Gastroesophageal sphincter (tissue), 4 donors: Measurements from ENCODE around the gene GNG8. TPM values are rescaled to one million over a fixed set of nuclear protein-coding genes. Genes with fewer than 3 reads are reported as not detected.

Experiments used
- ATAC-seq: fragments of 150-250 bp; one replicate; pipeline ENCODE4 v1.9.1; 2016; ENCODE audit warnings: mild to moderate bottlenecking, moderate library complexity
- H3K27ac ChIP-seq, 4 donors: fragments of 200-600 bp; sonication (generic) in 3 of 4; 1 replicate in 3 of 4; 2 replicates in 1 of 4; pipeline ENCODE4 v1.5.1; 2016 to 2019
- H3K27me3 ChIP-seq: fragments of 200-600 bp; sonication (generic); one replicate; pipeline ENCODE4 v1.5.1; 2019
- H3K36me3 ChIP-seq, 2 donors: fragments of 200-600 bp; sonication (generic); one replicate each; pipeline ENCODE4 v1.5.1; 2019; ENCODE audit warnings: control low read depth in 1 of 2
- H3K4me1 ChIP-seq, 3 donors: fragments of 200-600 bp; sonication (generic); 1 replicate in 2 of 3; 2 replicates in 1 of 3; pipeline ENCODE4 v1.5.1; 2016 to 2019; ENCODE audit warnings: control low read depth in 2 of 3
- H3K4me3 ChIP-seq, 2 donors: fragments of 200-600 bp; sonication (generic); one replicate each; pipeline ENCODE4 v1.5.1; 2019; ENCODE audit warnings: mild to moderate bottlenecking in 1 of 2, moderate library complexity in 1 of 2
- H3K9me3 ChIP-seq, 3 donors: fragments of 200-600 bp; sonication (generic); one replicate each; pipeline ENCODE4 v1.5.1; 2017 to 2019; ENCODE audit warnings: control low read depth in 2 of 3
- EP300 ChIP-seq: sonication (generic); formaldehyde crosslinking; IDR thresholded peaks from one replicate; pipeline ENCODE4 v1.6.1; 2017; ENCODE audit warnings: antibody characterized with exemption, mild to moderate bottlenecking
- POLR2A ChIP-seq, 2 donors: fragments of 450-650 bp; IDR thresholded peaks; one replicate each; pipeline ENCODE4 v1.6.1; 2017; ENCODE audit warnings: antibody characterized with exemption in 2 of 2, mild to moderate bottlenecking in 2 of 2, moderate library complexity in 1 of 2
- POLR2AphosphoS5 ChIP-seq: sonication (generic); formaldehyde crosslinking; IDR thresholded peaks from one replicate; pipeline ENCODE4 v1.6.1; 2017; ENCODE audit warnings: antibody characterized with exemption
- WGBS, 2 donors: methylation state at CpG; one replicate each; pipeline ENCODE4 v1.1.5; 2018; ENCODE audit warnings: low coverage in 1 of 2; 5-methylcytosine and 5-hydroxymethylcytosine counted together
- total RNA-seq, 4 donors: library from RNA; depleted of rRNA; stranded (reverse); fragments of >200 nt; gene quantifications; one replicate each; pipeline ENCODE4 v1.1.0, GENCODE V29; 2016
- TF ChIP-seq, protein P1 (sequence below), 4 experiments: fragments of 200-600 bp in 2 of 4; fragments of 450-650 bp in 2 of 4; sonication (generic) in 1 of 4; IDR thresholded peaks; one replicate each; pipeline ENCODE4 v1.5.1; 2017 to 2019; ENCODE audit warnings: antibody characterized with exemption in 4 of 4, mild to moderate bottlenecking in 2 of 4, moderate library complexity in 2 of 4

The GNG8 gene
- total RNA-seq, 4 donors from 2014 or later, result not detected

- Histone ChIP-seq H3K36me3 (peaks cover 0 to 30% of the 10 kb centered on the region in 2 donors), H3K4me3 (peak overlapping the region in 1 of 2 donors; percentile 98), H3K27me3 (no peaks in the 10 kb centered on the region), H3K4me1 (peaks cover 0 to 72% (median 29%) of the 10 kb centered on the region in 3 donors), H3K9me3 (peaks cover 0 to 11% (median 0%) of the 10 kb centered on the region in 3 donors), H3K27ac (peak overlapping the region in 3 of 4 donors; percentile 92 to 98 (median 98))
- no peak for ATAC-seq
- TF ChIP-seq, protein P1, sequence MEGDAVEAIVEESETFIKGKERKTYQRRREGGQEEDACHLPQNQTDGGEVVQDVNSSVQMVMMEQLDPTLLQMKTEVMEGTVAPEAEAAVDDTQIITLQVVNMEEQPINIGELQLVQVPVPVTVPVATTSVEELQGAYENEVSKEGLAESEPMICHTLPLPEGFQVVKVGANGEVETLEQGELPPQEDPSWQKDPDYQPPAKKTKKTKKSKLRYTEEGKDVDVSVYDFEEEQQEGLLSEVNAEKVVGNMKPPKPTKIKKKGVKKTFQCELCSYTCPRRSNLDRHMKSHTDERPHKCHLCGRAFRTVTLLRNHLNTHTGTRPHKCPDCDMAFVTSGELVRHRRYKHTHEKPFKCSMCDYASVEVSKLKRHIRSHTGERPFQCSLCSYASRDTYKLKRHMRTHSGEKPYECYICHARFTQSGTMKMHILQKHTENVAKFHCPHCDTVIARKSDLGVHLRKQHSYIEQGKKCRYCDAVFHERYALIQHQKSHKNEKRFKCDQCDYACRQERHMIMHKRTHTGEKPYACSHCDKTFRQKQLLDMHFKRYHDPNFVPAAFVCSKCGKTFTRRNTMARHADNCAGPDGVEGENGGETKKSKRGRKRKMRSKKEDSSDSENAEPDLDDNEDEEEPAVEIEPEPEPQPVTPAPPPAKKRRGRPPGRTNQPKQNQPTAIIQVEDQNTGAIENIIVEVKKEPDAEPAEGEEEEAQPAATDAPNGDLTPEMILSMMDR (IDR thresholded peaks at IDR 0.05), result no peak
- TF ChIP-seq POLR2A (IDR thresholded peaks at IDR 0.05) (no peak), EP300 (no peak), POLR2AphosphoS5 (no peak)
- WGBS, 2 donors, result no CpG with 5 or more reads among the region's 2 CpGs
Measured at GRCh38 chr19:46603195-46603637, 32.8 kb downstream of the GNG8 start.

DNA sequence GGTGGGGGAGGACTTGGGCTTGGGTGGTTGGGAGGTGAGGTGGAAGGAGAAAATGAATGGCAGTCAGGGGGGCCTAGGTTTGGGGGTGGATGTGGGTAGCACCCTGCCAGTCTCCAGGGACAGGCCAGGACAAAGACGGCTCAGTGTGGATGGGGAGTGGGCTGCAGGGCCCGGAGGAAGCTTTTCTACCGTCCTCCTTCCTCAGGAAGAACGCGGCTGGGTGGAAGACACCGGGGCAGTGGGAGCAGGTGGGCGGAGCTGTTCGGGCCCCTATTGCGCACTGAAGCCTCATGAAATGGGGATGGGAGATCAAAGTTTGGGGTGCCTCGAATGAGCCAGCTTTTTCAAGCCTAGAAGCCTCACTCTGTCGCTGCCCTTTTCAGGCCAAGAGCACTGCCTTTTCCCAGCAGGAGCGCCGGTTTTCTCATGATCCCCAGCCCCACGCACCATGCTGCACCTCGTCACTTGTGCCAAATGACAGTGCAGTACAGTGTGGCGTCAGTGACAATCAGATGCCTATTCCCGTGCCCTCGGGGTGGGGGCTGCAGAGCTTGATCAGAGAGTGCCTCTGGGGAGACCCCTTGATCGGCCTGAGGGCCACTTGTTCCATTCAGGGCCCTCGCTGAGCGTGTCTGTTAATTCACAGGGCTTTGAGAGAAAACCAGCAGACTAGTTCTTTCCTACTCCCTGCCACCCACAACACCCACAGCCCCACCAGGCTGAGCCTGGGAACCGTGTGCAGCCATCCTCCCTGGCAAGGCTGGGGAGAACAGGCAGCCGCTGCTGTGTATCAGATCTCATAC is 33.4 kb downstream of the GNG8 start:
- TF ChIP-seq POLR2AphosphoS5 (no peak), POLR2A (IDR thresholded peaks at IDR 0.05) (no peak), EP300 (no peak)
- TF ChIP-seq, protein P1 (IDR thresholded peaks at IDR 0.05), result no peak
- Histone ChIP-seq H3K4me3 (peak overlapping the region; percentile 95 to 98), H3K36me3 (peaks cover 0 to 24% of the 10 kb centered on the region in 2 donors), H3K27ac (peak overlapping the region in 3 of 4 donors; percentile 92 to 98 (median 98)), H3K9me3 (peaks cover 0 to 11% (median 0%) of the 10 kb centered on the region in 3 donors), H3K27me3 (no peaks in the 10 kb centered on the region), H3K4me1 (peaks cover 0 to 67% (median 29%) of the 10 kb centered on the region in 3 donors)
- ATAC-seq, result no peak
- WGBS, 2 donors, result 7 to 10% methylated on average over 2 to 9 of the region's 23 CpGs

DNA sequence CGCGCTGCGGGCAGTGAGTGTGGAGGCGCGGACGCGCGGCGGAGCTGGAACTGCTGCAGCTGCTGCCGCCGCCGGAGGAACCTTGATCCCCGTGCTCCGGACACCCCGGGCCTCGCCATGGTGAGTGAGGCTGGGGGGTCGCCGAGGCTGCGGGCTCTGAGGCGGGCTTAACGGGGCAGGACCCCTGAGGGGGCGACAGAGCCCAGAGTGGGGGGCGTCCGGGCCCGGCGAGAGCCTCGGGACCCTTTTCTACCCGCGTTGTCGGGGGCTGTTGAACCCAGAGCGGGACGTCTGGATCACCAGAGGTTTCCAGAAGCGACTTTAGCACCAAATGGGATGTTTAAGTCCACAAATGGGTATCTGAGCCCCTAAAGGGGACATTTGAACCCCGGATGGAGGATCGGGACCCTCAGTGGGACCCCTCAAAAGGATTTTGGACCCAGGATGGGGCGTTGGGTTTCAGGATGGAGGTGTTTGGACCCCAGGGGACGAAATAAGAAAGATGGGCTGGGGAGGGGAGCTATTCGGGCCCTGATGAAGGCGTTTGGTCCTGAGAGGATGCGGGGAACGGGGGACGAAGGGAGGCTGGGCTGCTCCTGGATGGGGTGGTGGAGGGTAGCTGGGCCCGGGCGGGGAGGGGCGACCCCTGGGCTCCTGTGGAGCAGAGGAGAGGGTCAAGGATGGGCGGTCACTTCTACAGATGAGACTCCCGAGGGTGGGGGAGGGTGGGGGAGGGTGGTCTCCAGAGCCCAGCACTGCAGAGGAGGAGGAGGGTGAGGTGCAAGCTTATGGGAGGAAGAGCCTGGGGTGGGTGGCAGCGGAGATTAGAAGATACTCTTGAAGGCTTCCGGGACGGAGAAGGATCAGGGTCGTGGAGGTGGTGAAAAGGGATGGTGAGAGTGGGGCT is 34.4 kb downstream of the GNG8 start, which contains the start of gene CALM3:
CALM3 (plus strand) TSS at position 13 of the 907 bp plus-strand sequence; CDS start at position 118, 105 bp downstream.
- peak; percentile 73 for TF ChIP-seq POLR2AphosphoS5
- TF ChIP-seq EP300, result no peak
- peak; percentile 93 to 96 for TF ChIP-seq POLR2A (IDR thresholded peaks at IDR 0.05)
- WGBS, 2 donors, result 0 to 2% methylated on average over 8 to 15 of the region's 51 CpGs
- Histone ChIP-seq H3K4me1 (peaks cover 0 to 57% (median 29%) of the 10 kb centered on the region in 3 donors), H3K9me3 (peaks cover 0 to 11% (median 0%) of the 10 kb centered on the region in 3 donors), H3K27me3 (no peaks in the 10 kb centered on the region), H3K4me3 (peak within 1 kb of the TSS; percentile 95 to 98), H3K27ac (peak within 1 kb of the TSS; percentile 90 to 98 (median 95)), H3K36me3 (peaks cover 0 to 13% of the 10 kb centered on the region in 2 donors)
- ATAC-seq, result no peak

DNA sequence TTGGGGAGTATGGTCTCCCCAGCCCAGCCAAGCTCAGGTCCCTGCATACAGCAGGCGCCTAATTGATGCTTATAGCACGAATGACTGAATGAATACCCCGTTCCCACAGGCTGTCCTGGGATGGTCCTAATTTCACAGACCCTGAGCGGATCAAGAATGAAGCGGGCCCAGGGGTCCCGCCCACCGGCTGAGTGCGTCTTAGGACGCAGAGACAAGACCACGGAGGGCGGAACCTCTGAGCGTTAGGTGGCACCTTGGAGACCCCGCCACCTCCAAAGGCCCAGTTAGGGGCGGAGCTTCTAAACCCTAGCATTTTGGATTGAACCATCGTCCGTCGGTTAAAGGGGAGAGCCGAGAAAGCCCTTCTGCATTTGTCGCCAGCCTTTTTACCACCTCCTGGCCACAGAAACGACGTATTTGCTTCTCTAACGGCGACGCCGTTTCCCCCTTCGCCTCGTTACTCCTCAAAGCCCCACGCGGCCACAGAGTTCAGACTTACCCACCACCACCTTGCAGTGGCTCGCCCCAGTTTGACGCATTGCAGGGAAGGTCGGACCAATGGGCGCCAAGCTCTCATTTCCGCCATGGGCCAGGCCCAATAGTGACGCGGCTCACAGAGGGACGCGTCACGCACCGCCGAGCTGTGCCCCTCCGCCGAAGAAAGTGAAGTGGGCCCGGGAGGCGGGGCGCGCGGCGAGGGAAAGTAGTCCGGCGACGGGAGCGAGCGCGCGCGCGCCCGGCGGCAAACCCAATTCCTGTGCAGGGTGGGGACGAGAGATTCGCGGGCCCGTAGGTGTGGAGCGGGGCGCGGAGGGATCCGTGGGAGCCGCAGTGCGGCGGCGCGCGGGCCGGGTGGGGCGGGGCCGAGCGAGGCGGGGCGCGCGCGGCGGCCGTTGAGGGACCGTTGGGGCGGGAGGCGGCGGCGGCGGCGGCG is 35.4 kb downstream of the GNG8 start:
- Histone ChIP-seq H3K4me3 (peak overlapping the region; percentile 95 to 98), H3K9me3 (peaks cover 0 to 11% (median 0%) of the 10 kb centered on the region in 3 donors), H3K27me3 (no peaks in the 10 kb centered on the region), H3K36me3 (peaks cover 0 to 4% of the 10 kb centered on the region in 2 donors), H3K27ac (peak overlapping the region; percentile 87 to 98 (median 95)), H3K4me1 (peaks cover 0 to 48% (median 29%) of the 10 kb centered on the region in 3 donors)
- no CpG with 5 or more reads among the region's 93 CpGs for WGBS, 2 donors
- TF ChIP-seq EP300 (no peak), POLR2AphosphoS5 (peak; percentile 39), POLR2A (IDR thresholded peaks at IDR 0.05) (peak; percentile 52 to 73)
- TF ChIP-seq, protein P1 (IDR thresholded peaks at IDR 0.05), result no peak
- peak; percentile 95 for ATAC-seq
